Hepatocyte (in vitro differentiated cells): ENCODE results near the gene DNAH3.

Source experiments
- CTCF ChIP-seq: fragments of 200-600 bp; sonication (generic); IDR thresholded peaks from 2 replicates; pipeline ENCODE4 v1.5.1; 2016; ENCODE audit warnings: antibody characterized with exemption, mild to moderate bottlenecking; ENCODE audit not compliant: poor library complexity
- EZH2 ChIP-seq: fragments of 200-600 bp; sonication (generic); IDR thresholded peaks from 2 replicates; pipeline ENCODE4 v1.6.1; 2016; ENCODE audit warnings: antibody characterized with exemption, mild to moderate bottlenecking, borderline replicate concordance
- EZH2phosphoT487 ChIP-seq: fragments of 200-600 bp; sonication (generic); IDR thresholded peaks from one replicate; pipeline ENCODE4 v1.6.1; 2018; ENCODE audit warnings: antibody characterized with exemption, mild to moderate bottlenecking, low read depth, moderate library complexity; ENCODE audit not compliant: unreplicated experiment, severe bottlenecking

- TF ChIP-seq EZH2phosphoT487: no peak
- TF ChIP-seq CTCF: no peak
- no peak for TF ChIP-seq EZH2
These were observed 121.9 kb downstream of the DNAH3 start for GRCh38 chr16:21028728-21029127.
